ENCODE results near the gene UTS2.

UTS2 gene

DNA sequence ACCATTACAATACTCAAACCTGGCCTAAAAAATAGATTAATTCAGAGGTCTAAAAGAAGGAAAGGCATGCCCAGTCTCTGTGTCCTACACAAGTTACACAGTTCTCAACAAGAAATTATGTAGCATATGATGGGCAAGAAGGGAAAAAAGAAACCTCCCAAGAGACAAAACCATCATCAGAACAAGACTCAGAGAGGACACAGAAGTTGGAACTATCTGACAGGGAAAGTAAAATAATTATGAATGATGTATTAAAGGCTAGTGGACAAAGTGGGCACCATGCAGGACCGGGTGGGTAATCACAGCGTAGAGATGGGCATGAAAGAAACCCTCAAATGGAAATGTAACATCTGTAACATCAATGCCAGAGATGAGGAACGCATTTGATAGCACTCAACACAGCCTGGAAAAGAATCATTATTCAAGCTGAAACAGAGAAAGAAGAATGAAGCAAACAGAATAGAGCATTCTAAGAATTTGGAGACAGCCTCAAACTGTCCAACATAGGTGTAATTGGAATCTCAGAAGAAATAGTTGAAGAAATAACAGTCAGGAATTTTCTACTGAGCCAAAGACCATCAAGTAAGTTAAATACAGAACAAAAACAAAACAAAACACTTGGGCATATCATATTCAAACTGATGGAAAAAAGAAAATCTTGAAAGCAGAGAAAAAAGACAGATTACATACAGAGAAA, 39.0 kb downstream of the UTS2 start:
- no peak for DNase-seq (ENCODE audit: low read depth, low spot score)

- no peak for DNase-seq (ENCODE audit: low read depth, low spot score)
Observed at GRCh38 chr1:7811476-7811875, 41.4 kb downstream of the UTS2 start.

DNA sequence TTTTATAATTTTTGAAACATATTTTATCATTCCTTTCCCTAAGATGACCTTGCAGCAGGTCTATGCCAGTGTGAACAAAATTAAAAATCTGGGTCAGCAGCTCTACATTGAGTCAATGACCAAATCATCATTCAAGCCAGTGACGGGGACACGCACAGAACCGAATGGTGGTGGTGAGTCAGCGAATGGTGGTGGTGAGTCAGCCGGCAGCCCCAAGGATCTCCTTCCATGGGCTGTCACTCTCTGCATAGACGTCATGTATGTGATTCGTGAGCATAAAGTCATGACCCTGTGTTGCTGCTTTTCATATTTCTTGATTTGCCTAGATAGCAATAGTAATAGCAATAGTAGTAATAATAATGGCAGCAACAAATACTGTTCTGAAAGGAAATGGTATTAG, 42.5 kb downstream of the UTS2 start:
- DNase-seq (ENCODE audit: low read depth, low spot score) = no peak

- DNase-seq (ENCODE audit: low read depth, low spot score) = no peak
Observed at GRCh38 chr1:7809742-7810141, 43.1 kb downstream of the UTS2 start.

GRCh38 chr1:7808253-7808844, 44.5 kb downstream of the UTS2 start:
- no peak for DNase-seq (ENCODE audit: low read depth, low spot score)

DNA sequence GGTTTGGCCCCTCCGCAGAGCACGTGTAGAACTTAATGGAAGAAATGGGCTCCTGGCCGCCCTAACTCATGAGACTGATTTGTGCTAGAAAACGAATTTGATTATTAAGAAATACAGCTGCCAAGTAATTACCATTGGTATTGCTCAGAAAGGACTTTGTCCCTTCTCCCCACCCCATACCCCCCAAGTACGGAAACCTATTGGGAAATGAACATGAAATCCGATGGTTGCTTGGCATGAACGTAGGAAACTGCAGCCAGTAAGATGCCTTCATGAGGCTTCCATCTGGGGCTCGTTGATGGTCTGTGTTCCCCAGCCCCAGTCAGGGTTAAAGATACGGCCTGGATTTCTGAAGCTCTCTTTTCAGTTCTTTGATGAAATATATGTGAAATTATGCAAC, 47.4 kb downstream of the UTS2 start:
- DNase-seq (ENCODE audit: low read depth, low spot score) = no peak
